C4-2B (cell line): Measurements from ENCODE around the gene METTL13.

Experiments
- CTCF ChIP-seq: fragments of 450-650 bp; conservative IDR thresholded peaks from 2 replicates; pipeline ENCODE4 v1.5.1; 2017; ENCODE audit warnings: mild to moderate bottlenecking
- ZFX ChIP-seq: fragments of 450-650 bp; IDR thresholded peaks from 2 replicates; pipeline ENCODE4 v1.6.1; 2017

- TF ChIP-seq CTCF: no peak
- no peak for TF ChIP-seq ZFX
Observed at GRCh38 chr1:171841050-171841910, 59.8 kb downstream of the METTL13 start, which contains the start of gene DNM3.
